ENCODE results near the gene PDE6G.
"Not testable (repeated sequence)": the region's sequence is repeated elsewhere in the genome, so short reads cannot be mapped to it uniquely, and the experiment has no call there.

PDE6G gene

DNA sequence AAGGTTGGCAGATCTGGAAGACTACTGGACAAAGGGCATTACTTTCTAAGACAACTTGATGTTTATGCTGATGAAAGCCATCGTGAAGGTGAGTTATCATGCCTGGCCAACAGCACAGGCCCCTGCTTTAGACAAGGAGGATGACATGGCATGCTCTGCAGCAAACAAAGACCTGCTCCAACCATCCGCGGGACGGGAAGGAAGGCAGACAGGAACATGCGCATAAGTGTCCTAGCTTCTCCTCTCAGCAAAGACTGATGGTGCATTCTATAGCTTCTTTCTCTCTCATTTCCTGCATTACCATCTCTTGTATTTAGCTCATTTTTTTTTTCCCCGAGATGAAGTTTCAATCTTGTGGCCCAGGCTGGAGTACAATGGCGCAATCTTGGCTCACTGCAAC lies 24.9 kb downstream of the PDE6G start:
- in situ Hi-C loops (cut with HindIII; ENCODE audit: low pct_ligation_motif_present, low sequenced_read_pairs), result no loop called here
- H3K36me3 ChIP-seq (replicated peaks), result peaks cover 33% of the 10 kb centered on the region

DNA sequence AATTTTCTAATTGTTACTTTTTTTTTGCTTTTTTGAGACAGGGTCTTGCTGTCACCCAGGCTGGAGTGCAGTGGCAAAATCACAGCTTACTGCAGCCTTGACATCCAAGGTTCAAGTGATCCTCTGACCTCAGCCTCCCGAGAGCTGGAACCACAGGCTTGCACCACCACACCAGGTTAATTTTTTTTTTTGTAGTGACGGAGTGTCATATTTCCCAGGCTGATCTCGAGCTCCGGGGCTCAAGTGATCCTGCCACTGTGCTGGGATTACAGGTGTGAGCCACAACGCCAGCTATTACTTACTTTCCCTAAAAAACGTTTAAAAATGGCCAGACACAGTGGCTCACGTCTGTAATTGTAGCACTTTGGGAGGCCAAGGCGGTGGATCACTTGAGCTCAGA lies 26.1 kb downstream of the PDE6G start:
- H3K36me3 ChIP-seq (replicated peaks), result peaks cover 42% of the 10 kb centered on the region
- TF ChIP-seq, protein P1, sequence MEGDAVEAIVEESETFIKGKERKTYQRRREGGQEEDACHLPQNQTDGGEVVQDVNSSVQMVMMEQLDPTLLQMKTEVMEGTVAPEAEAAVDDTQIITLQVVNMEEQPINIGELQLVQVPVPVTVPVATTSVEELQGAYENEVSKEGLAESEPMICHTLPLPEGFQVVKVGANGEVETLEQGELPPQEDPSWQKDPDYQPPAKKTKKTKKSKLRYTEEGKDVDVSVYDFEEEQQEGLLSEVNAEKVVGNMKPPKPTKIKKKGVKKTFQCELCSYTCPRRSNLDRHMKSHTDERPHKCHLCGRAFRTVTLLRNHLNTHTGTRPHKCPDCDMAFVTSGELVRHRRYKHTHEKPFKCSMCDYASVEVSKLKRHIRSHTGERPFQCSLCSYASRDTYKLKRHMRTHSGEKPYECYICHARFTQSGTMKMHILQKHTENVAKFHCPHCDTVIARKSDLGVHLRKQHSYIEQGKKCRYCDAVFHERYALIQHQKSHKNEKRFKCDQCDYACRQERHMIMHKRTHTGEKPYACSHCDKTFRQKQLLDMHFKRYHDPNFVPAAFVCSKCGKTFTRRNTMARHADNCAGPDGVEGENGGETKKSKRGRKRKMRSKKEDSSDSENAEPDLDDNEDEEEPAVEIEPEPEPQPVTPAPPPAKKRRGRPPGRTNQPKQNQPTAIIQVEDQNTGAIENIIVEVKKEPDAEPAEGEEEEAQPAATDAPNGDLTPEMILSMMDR (IDR thresholded peaks at IDR 0.05; ENCODE audit: low read depth, low read length, missing control alignments), result no peak
- in situ Hi-C loops (cut with HindIII; ENCODE audit: low pct_ligation_motif_present, low sequenced_read_pairs), result no loop called here
- no peak for DNase-seq
- no peak overlapping the region for H3K27ac ChIP-seq
- no peaks in the 10 kb centered on the region for H3K27me3 ChIP-seq (replicated peaks)
- H3K4me3 ChIP-seq (ENCODE audit: low read depth, low read length), result no peak overlapping the region

More for the DNA sequence above, 24.9 kb downstream of the PDE6G start:
- TF ChIP-seq, protein P1 (IDR thresholded peaks at IDR 0.05; ENCODE audit: low read depth, low read length, missing control alignments), result no peak
- Histone ChIP-seq H3K4me3 (ENCODE audit: low read depth, low read length) (no peak overlapping the region), H3K27me3 (replicated peaks) (no peaks in the 10 kb centered on the region), H3K27ac (no peak overlapping the region)
- no peak for DNase-seq

DNA sequence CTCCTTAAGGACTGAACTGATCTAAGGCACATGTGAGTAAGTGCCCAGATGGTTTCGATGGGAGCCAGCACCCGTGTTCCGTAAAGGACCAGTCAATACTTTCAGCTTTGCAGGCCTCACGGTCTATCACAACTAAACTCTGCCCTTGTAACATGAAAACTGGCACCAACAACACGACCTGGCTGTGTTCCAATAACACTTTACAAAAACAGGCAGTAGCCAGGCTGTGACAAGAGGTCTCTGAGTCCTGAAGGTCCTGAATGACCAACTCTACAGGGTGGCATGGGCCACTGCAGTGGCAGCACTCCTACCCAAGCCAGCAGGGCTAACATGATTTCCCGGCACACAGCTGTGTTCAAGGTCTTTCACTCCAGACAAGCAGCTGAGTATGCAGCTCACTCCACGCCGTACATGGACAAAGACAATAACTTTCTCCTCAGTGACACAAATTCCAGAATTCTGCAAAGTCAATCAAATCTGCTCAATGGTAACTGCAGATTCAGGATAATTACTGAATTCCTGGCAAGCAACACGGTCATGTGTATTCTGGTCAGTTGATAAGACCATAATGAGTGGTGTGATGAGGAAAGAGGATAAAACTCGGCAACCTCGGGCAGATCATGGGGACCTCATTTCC lies 34.7 kb downstream of the PDE6G start:
- H3K4me3 ChIP-seq (ENCODE audit: low read depth, low read length), result no peak overlapping the region
- in situ Hi-C loops (cut with HindIII; ENCODE audit: low pct_ligation_motif_present, low sequenced_read_pairs), result no loop called here
- H3K36me3 ChIP-seq (replicated peaks), result peaks cover 72% of the 10 kb centered on the region
- no peak for DNase-seq
- no peaks in the 10 kb centered on the region for H3K27me3 ChIP-seq (replicated peaks)
- TF ChIP-seq, protein P1 (IDR thresholded peaks at IDR 0.05; ENCODE audit: low read depth, low read length, missing control alignments), result no peak
- no peak overlapping the region for H3K27ac ChIP-seq

DNA sequence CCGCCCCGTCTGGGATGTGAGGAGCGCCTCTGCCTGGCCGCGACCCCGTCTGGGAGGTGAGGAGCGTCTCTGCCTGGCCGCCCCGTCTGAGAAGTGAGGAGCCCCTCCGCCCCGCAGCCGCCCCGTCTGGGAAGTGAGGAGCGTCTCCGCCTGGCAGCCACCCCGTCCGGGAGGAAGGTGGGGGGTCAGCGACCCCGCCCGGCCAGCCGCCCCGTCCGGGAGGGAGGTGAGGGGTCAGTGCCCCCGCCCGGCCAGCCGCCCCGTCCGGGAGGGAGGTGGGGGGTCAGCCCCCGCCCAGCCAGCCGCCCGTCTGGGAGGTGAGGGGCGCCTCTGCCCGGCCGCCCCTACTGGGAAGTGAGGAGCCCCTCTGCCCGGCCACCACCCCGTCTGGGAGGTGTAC lies 38.0 kb downstream of the PDE6G start:
- DNase-seq; H3K27ac ChIP-seq; in situ Hi-C loops (cut with HindIII; ENCODE audit: low pct_ligation_motif_present, low sequenced_read_pairs); H3K4me3 ChIP-seq (ENCODE audit: low read depth, low read length); H3K27me3 ChIP-seq (replicated peaks): not testable (repeated sequence)
- H3K36me3 ChIP-seq (replicated peaks), result peaks cover 53% of the 10 kb centered on the region

DNA sequence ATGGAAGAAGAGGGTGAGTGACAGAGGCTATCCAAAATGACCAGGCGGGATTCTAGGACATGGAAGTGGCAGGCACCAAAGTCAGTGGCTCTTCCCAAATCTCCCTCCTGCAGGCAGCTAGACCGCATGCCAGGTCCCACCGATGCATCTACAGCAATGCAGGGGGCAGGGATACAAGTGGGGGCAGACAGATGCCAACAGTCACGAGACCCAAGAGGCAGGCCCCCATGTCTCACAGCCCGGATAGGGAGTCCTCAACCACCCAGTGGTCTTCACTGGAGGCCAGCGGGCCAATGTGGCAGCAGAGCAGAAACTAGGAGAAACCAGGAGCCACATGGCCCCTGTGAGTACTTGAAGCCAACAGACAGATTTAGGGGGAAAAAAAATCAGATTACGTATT lies 39.5 kb downstream of the PDE6G start:
- no peaks in the 10 kb centered on the region for H3K27me3 ChIP-seq (replicated peaks)
- no peak overlapping the region for H3K27ac ChIP-seq
- H3K36me3 ChIP-seq (replicated peaks), result peaks cover 50% of the 10 kb centered on the region
- no peak for DNase-seq
- TF ChIP-seq, protein P1 (IDR thresholded peaks at IDR 0.05; ENCODE audit: low read depth, low read length, missing control alignments), result no peak
- in situ Hi-C loops (cut with HindIII; ENCODE audit: low pct_ligation_motif_present, low sequenced_read_pairs), result no loop called here
- no peak overlapping the region for H3K4me3 ChIP-seq (ENCODE audit: low read depth, low read length)

DNA sequence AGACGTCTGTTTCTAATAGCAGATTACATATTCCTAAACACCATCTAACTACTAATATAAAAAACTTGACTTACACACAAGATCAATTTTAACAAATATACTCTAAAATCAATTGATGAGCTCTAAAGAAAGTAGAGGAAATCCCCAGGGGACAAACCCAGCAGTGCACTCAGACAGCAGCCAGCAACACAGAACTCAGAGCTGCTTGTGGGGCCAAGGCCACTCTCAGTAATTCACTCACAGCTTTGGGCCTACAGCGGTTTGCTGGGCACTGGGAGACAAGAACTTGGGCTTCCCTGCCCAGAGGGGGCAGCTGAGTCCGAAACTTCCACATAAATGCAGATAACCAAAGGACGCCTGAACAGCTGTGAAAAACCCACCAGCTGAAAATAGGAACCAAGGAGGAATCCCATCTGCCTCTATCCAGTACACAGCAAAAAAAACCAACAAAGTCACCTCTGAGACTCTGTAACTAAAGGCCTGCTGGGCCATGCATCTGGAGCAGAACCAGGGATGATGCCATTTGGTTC lies 40.9 kb downstream of the PDE6G start:
- peaks cover 36% of the 10 kb centered on the region for H3K36me3 ChIP-seq (replicated peaks)
- DNase-seq, result no peak

More for the DNA sequence above, 40.9 kb downstream of the PDE6G start:
- H3K4me3 ChIP-seq (ENCODE audit: low read depth, low read length), result no peak overlapping the region
- no peaks in the 10 kb centered on the region for H3K27me3 ChIP-seq (replicated peaks)
- TF ChIP-seq, protein P1 (IDR thresholded peaks at IDR 0.05; ENCODE audit: low read depth, low read length, missing control alignments), result no peak
- in situ Hi-C loops (cut with HindIII; ENCODE audit: low pct_ligation_motif_present, low sequenced_read_pairs), result no loop called here
- H3K27ac ChIP-seq, result no peak overlapping the region
